Ovary (tissue), 9 donors: ENCODE results near the gene PAGE1. TPM values are rescaled to one million over a fixed set of nuclear protein-coding genes. Genes with fewer than 3 reads are reported as not detected.
"Not testable (repeated sequence)": the region's sequence is repeated elsewhere in the genome, so short reads cannot be mapped to it uniquely, and the experiment has no call there.

ENCODE experiments used
- DNase-seq, 5 donors: peaks; one replicate each; pipeline ENCODE4 v3.0.0-alpha.2; 2019 to 2020
- H3K27ac ChIP-seq, 2 donors: fragments of 200-600 bp; one replicate each; pipeline versions ENCODE4 v1.5.1 to v1.8.0; 2019 to 2022
- H3K27me3 ChIP-seq: fragments of 200-600 bp; one replicate; pipeline ENCODE4 v1.8.0; 2022
- H3K36me3 ChIP-seq: fragments of 200-600 bp; sonication (generic); one replicate; pipeline ENCODE4 v1.5.1; 2019
- H3K4me1 ChIP-seq: one replicate; pipeline ENCODE4 v1.8.1; 2013; ENCODE audit warnings: mild to moderate bottlenecking, moderate library complexity; ENCODE audit not compliant: insufficient read depth
- H3K4me3 ChIP-seq: fragments of 200-600 bp; sonication (generic); one replicate; pipeline ENCODE4 v1.5.1; 2017
- H3K9me3 ChIP-seq, 2 donors: fragments of 200-600 bp in 1 of 2; sonication (generic) in 1 of 2; one replicate each; pipeline versions ENCODE4 v1.5.1 to v1.8.1; 2013 to 2019; ENCODE audit warnings: mild to moderate bottlenecking in 1 of 2, moderate library complexity in 1 of 2
- EP300 ChIP-seq: sonication (generic); formaldehyde crosslinking; IDR thresholded peaks from one replicate; pipeline ENCODE4 v1.6.1; 2017; ENCODE audit warnings: antibody characterized with exemption
- POLR2A ChIP-seq: fragments of 450-650 bp; IDR thresholded peaks from one replicate; pipeline ENCODE4 v1.6.1; 2017; ENCODE audit warnings: antibody characterized with exemption, mild to moderate bottlenecking, moderate library complexity
- WGBS, 3 donors: extraction: QIAGEN DNeasy Blood & Tissue Kit in 1 of 3; methylation state at CpG; one replicate each; pipeline versions ENCODE4 v1.1.5 to v1.1.7; 2013 to 2017; 5-methylcytosine and 5-hydroxymethylcytosine counted together
- intact Hi-C, 4 donors: fragments of 100-400 bp; cut with DNase I; formaldehyde crosslinking; loops; one replicate each; pipeline versions ENCODE4 v1.11.0 to v1.15.1; 2022 to 2023
- polyA plus RNA-seq, 2 donors: library from polyadenylated mRNA; stranded (reverse); fragments of 200-250 nt in 1 of 2; fragments of 350-450 nt in 1 of 2; fragmentation: Illumina TruSeq in 1 of 2; extraction: RNeasy Lipid Tissue Mini Kit (QIAGEN cat#74804) in 1 of 2; gene quantifications; one replicate each; pipeline ENCODE4 v1.2.3, GENCODE V29; 2013 to 2014
- total RNA-seq, 7 donors: library from RNA; depleted of rRNA in 2 of 7; stranded (reverse); fragments of >200 nt in 2 of 7; fragmentation: NEBNext Ultra II Directional in 3 of 7; extraction: Animal tissue kit (Norgen Biotek cat#: 25700) in 3 of 7; gene quantifications; one replicate each; pipeline versions ENCODE4 v1.1.0 to v1.2.4, GENCODE V29; 2016 to 2023
- TF ChIP-seq, protein P1 (sequence below), 3 donors: fragments of 450-650 bp in 2 of 3; fragments of 200-600 bp in 1 of 3; IDR thresholded peaks; one replicate each; pipeline versions ENCODE4 v1.5.1 to v1.8.0; 2016 to 2022; ENCODE audit warnings: antibody characterized with exemption in 3 of 3, mild to moderate bottlenecking in 1 of 3
- donor health status: DM: no; HTN: no; CAD: no; lungs with moderate emphysema.
- donor health status: DM: no; HTN: no; CAD: no.
- donor health status: Bipolar disorder and iron deficiency.
- donor health status: DM: yes; HTN: yes; CAD: no.
- donor health status: DM: no; HTN: no; CAD: no.
- donor health status: DM: yes; HTN: yes; CAD: no.

The PAGE1 gene
- total and polyA plus RNA-seq, 9 donors = not detected

DNA sequence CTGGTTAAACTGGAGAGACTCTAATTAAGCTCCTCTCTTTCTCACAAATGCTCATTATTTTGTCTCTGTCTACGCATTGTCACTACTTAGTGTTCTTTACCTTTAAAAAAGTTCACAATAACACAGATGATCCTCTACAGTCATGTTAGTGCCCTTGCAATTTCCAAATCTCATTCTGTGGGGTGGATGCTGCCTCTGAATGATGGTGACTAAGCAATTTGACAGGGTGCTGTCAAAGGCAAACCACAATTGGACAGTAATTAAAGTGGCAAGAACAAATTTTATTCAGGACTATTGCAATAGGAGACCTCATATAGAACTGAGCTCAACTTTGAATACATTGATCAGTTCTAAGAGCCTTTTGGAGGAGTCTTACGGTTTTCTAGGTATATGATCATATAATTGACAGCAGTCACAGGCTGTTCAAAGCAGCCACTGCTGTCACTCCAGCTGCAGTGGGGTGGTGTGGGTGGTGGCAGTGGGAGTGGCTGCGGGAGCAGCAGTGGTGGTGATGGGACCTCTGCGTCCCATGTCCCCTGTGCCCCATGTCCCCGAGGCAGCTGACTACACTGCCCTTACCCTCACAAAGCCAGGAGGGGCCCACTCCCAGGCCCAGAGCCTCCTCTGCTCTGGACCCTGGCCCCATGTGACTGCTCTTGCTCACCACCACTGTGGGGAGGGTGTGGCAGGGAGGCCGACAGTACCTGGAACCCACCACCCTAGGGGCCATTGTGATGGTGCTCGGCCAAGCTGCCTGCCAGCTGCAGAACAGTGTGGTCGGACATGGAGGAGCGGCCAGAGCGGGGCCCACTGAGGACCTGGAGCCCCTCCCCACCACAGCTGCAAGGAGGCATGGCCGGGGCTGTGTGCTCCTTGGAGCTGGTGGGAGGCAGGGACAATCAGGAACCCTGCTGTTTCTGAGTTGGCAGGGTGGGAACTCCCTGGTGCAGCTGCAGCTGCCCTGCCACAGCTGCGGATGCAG, 30.4 kb upstream of the PAGE1 start:
- H3K27me3 ChIP-seq = no peaks in the 10 kb centered on the region
- no peak overlapping the region for H3K4me3 ChIP-seq
- no peaks in the 10 kb centered on the region for H3K4me1 ChIP-seq
- intact Hi-C loops = no loop called here
- H3K36me3 ChIP-seq = no peaks in the 10 kb centered on the region
- WGBS, 3 donors = 78 to 83% (median 81%) methylated on average over 11 to 12 of the region's 12 CpGs
- no peak for TF ChIP-seq POLR2A
- no peak for TF ChIP-seq EP300
- TF ChIP-seq, protein P1, sequence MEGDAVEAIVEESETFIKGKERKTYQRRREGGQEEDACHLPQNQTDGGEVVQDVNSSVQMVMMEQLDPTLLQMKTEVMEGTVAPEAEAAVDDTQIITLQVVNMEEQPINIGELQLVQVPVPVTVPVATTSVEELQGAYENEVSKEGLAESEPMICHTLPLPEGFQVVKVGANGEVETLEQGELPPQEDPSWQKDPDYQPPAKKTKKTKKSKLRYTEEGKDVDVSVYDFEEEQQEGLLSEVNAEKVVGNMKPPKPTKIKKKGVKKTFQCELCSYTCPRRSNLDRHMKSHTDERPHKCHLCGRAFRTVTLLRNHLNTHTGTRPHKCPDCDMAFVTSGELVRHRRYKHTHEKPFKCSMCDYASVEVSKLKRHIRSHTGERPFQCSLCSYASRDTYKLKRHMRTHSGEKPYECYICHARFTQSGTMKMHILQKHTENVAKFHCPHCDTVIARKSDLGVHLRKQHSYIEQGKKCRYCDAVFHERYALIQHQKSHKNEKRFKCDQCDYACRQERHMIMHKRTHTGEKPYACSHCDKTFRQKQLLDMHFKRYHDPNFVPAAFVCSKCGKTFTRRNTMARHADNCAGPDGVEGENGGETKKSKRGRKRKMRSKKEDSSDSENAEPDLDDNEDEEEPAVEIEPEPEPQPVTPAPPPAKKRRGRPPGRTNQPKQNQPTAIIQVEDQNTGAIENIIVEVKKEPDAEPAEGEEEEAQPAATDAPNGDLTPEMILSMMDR (IDR thresholded peaks at IDR 0.05) = no peak
- H3K27ac ChIP-seq = no peak overlapping the region
- no peak for DNase-seq
- no peaks in the 10 kb centered on the region for H3K9me3 ChIP-seq

DNA sequence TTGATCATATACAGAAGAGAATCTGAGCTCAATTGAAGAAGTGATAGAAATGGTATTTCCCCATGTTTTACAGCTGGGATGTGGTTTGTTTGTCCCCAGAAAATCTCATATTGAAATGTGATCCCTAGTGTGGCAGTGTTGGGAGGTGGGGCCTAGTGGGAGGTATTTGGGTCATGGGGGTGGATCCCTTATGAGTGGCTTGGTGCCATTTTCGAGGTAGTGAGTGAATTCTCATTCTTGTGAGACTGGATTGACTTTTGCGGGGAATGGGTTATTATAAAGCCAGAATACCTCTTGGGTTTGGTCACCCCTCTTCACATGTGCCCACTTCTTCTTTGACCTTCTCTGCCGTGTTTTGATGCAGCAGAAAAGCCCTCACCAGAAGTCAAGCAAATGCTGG, 29.6 kb upstream of the PAGE1 start:
- no peak for DNase-seq
- Histone ChIP-seq H3K9me3 (no peaks in the 10 kb centered on the region), H3K4me1 (no peaks in the 10 kb centered on the region), H3K4me3 (no peak overlapping the region), H3K36me3 (no peaks in the 10 kb centered on the region), H3K27ac (no peak overlapping the region), H3K27me3 (no peaks in the 10 kb centered on the region)
- no peak for TF ChIP-seq EP300
- TF ChIP-seq, protein P1 (IDR thresholded peaks at IDR 0.05) = no peak
- intact Hi-C loops = no loop called here
- WGBS, 3 donors = 57 to 75% (median 61%) methylated on average over 3 of the region's 3 CpGs

DNA sequence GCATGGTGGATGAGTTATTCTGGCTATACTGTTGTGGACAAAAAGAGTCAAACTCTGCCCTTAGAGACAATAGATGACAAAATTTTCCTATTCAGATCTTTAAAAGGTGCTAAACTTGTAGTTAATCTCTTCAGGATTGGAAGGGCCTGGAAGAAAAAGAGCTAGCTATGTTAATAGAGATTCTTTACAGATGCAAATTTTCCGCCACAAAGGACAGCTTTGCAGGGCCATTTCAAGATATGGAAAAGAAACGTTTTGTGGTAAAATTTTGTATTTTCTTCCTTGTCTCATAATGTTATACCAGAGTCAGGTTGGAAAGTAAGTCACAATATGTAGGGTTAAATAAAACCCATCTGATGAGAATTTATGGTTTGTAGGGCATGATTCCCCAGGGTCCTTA, 24.3 kb upstream of the PAGE1 start:
- H3K9me3 ChIP-seq, H3K36me3 ChIP-seq, H3K4me1 ChIP-seq, H3K27ac ChIP-seq, H3K27me3 ChIP-seq, DNase-seq, intact Hi-C loops, H3K4me3 ChIP-seq: not testable (repeated sequence)
- 43 to 53% (median 48%) methylated on average over 2 of the region's 2 CpGs for WGBS, 3 donors

DNA sequence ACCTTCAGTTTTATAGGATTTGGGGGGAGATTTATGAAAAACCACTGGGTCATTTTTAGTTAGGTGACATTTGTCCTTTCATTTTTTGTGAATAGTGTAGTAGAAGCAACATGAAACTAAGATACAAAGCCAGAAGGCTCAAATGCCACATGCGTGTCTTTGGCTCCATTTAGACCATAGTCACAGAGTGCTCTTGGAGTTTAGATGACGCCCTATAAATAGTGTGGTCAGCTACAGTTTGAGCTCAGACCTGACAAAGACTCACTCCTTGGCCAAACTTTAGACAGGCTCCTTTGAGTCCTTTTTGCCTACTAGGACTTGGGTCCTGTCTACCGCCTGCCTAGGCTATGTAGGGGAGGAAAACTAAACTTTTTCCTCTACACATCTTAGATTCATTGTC, 16.8 kb upstream of the PAGE1 start:
- intact Hi-C loops = no loop called here
- Histone ChIP-seq H3K27me3 (no peaks in the 10 kb centered on the region), H3K4me1 (no peaks in the 10 kb centered on the region), H3K4me3 (no peak overlapping the region), H3K9me3 (no peaks in the 10 kb centered on the region), H3K36me3 (no peaks in the 10 kb centered on the region), H3K27ac (no peak overlapping the region)
- TF ChIP-seq POLR2A = no peak
- TF ChIP-seq EP300 = no peak
- TF ChIP-seq, protein P1 (IDR thresholded peaks at IDR 0.05) = no peak
- no peak for DNase-seq
- WGBS, 3 donors = 82 to 89% (median 87%) methylated on average over 3 of the region's 3 CpGs

DNA sequence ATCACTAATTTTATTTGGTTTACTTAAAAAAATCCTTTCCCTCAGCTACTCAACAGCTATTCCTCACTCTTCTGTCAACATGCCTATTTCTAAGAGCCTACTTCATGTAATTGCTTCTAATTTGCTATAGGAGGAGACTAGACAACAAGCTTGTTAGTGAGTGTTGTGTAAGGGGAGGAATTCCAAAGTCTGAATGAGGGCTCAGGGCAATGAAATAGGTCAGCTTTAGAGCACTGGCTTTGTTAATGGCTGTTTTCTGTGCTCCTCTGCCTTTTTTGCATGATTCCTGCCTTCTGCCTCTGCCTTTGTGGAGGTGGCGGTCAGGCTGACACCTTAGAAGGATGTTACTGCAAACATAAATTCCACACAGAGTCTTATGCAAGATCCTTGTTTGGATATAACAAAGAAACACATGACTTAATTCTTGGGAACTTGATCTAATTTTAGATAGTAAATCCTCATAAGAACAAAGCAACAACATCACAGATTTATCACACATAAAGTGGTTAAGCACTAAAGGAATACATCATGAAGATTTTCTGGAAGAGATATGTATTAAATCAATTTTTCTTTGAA, 15.0 kb upstream of the PAGE1 start:
- DNase-seq = no peak
- Histone ChIP-seq H3K9me3 (no peaks in the 10 kb centered on the region), H3K27me3 (no peaks in the 10 kb centered on the region), H3K36me3 (no peaks in the 10 kb centered on the region), H3K4me1 (no peaks in the 10 kb centered on the region), H3K27ac (no peak overlapping the region), H3K4me3 (no peak overlapping the region)
- intact Hi-C loops = no loop called here
- WGBS, 3 donors = 67 to 81% (median 78%) methylated on average over 1 of the region's 1 CpG
- TF ChIP-seq, protein P1 (IDR thresholded peaks at IDR 0.05) = no peak
- TF ChIP-seq EP300 (no peak), POLR2A (no peak)
